Trophoblast cell (in vitro differentiated cells and primary cell): ENCODE data around the gene NOG. TPM values are rescaled to one million over a fixed set of nuclear protein-coding genes. Genes with fewer than 3 reads are reported as not detected.
A peak's percentile ranks its signal among the peaks of the same experiment; 100 is the strongest.

Experiments used
- DNase-seq, 2 donors: peaks; one replicate each; pipeline ENCODE4 v3.0.0-alpha.2; 2016
- H2AFZ ChIP-seq: 2 replicates; pipeline ENCODE4 v1.6.1; 2013; ENCODE audit warnings: low read length, moderate library complexity, mild to moderate bottlenecking; ENCODE audit not compliant: insufficient read depth, poor library complexity
- H2AK5ac ChIP-seq: 2 replicates; pipeline ENCODE4 v1.6.1; 2013; ENCODE audit warnings: mild to moderate bottlenecking, low read length
- H2BK120ac ChIP-seq: 2 replicates; pipeline ENCODE4 v1.6.1; 2013; ENCODE audit warnings: low read length, mild to moderate bottlenecking, moderate library complexity; ENCODE audit not compliant: insufficient read depth, poor library complexity
- H2BK12ac ChIP-seq: 2 replicates; pipeline ENCODE4 v1.6.1; 2013; ENCODE audit warnings: mild to moderate bottlenecking, low read length, moderate library complexity
- H2BK5ac ChIP-seq: 2 replicates; pipeline ENCODE4 v1.6.1; 2013; ENCODE audit warnings: low read length, low read depth, moderate library complexity, mild to moderate bottlenecking; ENCODE audit not compliant: poor library complexity
- H3K14ac ChIP-seq: 2 replicates; pipeline ENCODE4 v1.6.1; 2013; ENCODE audit warnings: mild to moderate bottlenecking, low read length
- H3K18ac ChIP-seq: 2 replicates; pipeline ENCODE4 v1.6.1; 2013; ENCODE audit warnings: mild to moderate bottlenecking, low read length
- H3K23ac ChIP-seq: 2 replicates; pipeline ENCODE4 v1.6.1; 2013; ENCODE audit warnings: low read length
- H3K27ac ChIP-seq: 2 replicates; pipeline ENCODE4 v1.5.1; 2013; ENCODE audit warnings: low read depth, mild to moderate bottlenecking, inconsistent platforms, low read length, moderate library complexity
- H3K27me3 ChIP-seq: 2 replicates; pipeline ENCODE4 v1.6.1; 2013; ENCODE audit warnings: inconsistent platforms, mild to moderate bottlenecking, low read length, moderate library complexity; ENCODE audit not compliant: insufficient read depth
- H3K36me3 ChIP-seq, 2 experiments: 1 replicate in 1 of 2; 2 replicates in 1 of 2; pipeline ENCODE4 v1.6.1; 2013; ENCODE audit warnings: low read length in 2 of 2, mild to moderate bottlenecking in 2 of 2, moderate library complexity in 1 of 2; ENCODE audit not compliant: insufficient read depth in 2 of 2, control insufficient read depth in 1 of 2
- H3K4ac ChIP-seq: 2 replicates; pipeline ENCODE4 v1.6.1; 2013; ENCODE audit warnings: low read depth, mild to moderate bottlenecking, low read length, moderate library complexity
- H3K4me1 ChIP-seq, 2 experiments: 1 replicate in 1 of 2; 2 replicates in 1 of 2; pipeline ENCODE4 v1.6.1; 2013; ENCODE audit warnings: low read length in 2 of 2, mild to moderate bottlenecking in 2 of 2, moderate library complexity in 1 of 2; ENCODE audit not compliant: insufficient read depth in 2 of 2, control insufficient read depth in 1 of 2
- H3K4me2 ChIP-seq: 2 replicates; pipeline ENCODE4 v1.6.1; 2013; ENCODE audit warnings: inconsistent platforms, mild to moderate bottlenecking, low read length, moderate library complexity
- H3K4me3 ChIP-seq: 2 replicates; pipeline ENCODE4 v1.5.1; 2013; ENCODE audit warnings: mild to moderate bottlenecking, low read depth, low read length, inconsistent platforms
- H3K79me1 ChIP-seq: one replicate; pipeline ENCODE4 v1.6.1; 2013; ENCODE audit warnings: low read length
- H3K79me2 ChIP-seq: 2 replicates; pipeline ENCODE4 v1.6.1; 2013; ENCODE audit warnings: low read length, mild to moderate bottlenecking; ENCODE audit not compliant: control insufficient read depth, insufficient read depth, poor library complexity
- H3K9ac ChIP-seq: 2 replicates; pipeline ENCODE4 v1.6.1; 2013; ENCODE audit warnings: mild to moderate bottlenecking, low read length
- H3K9me3 ChIP-seq: 2 replicates; pipeline ENCODE4 v1.6.1; 2013; ENCODE audit warnings: low read depth, mild to moderate bottlenecking, control low read depth, inconsistent platforms, low read length; ENCODE audit not compliant: insufficient read depth
- H4K12ac ChIP-seq: 2 replicates; pipeline ENCODE4 v1.6.1; 2013; ENCODE audit warnings: low read depth, mild to moderate bottlenecking, low read length, moderate library complexity
- H4K8ac ChIP-seq: 2 replicates; pipeline ENCODE4 v1.6.1; 2013; ENCODE audit warnings: low read depth, mild to moderate bottlenecking, low read length, moderate library complexity
- H4K91ac ChIP-seq: one replicate; pipeline ENCODE4 v1.6.1; 2013; ENCODE audit warnings: low read depth, mild to moderate bottlenecking, low read length, moderate library complexity
- WGBS: extraction: QIAGEN DNeasy Blood & Tissue Kit; methylation state at CpG from one replicate; pipeline ENCODE4 v1.1.7; 2013; ENCODE audit warnings: missing lambda C conversion rate; ENCODE audit not compliant: insufficient read length, insufficient coverage; ENCODE audit errors: extremely low coverage; 5-methylcytosine and 5-hydroxymethylcytosine counted together
- polyA plus RNA-seq: library from polyadenylated mRNA; stranded (reverse); fragments of 200-250 nt; gene quantifications from 2 replicates; pipeline ENCODE4 v1.2.3, GENCODE V29; 2013

NOG gene
- 94.9 and 103 TPM in 2 replicates for polyA plus RNA-seq

DNA sequence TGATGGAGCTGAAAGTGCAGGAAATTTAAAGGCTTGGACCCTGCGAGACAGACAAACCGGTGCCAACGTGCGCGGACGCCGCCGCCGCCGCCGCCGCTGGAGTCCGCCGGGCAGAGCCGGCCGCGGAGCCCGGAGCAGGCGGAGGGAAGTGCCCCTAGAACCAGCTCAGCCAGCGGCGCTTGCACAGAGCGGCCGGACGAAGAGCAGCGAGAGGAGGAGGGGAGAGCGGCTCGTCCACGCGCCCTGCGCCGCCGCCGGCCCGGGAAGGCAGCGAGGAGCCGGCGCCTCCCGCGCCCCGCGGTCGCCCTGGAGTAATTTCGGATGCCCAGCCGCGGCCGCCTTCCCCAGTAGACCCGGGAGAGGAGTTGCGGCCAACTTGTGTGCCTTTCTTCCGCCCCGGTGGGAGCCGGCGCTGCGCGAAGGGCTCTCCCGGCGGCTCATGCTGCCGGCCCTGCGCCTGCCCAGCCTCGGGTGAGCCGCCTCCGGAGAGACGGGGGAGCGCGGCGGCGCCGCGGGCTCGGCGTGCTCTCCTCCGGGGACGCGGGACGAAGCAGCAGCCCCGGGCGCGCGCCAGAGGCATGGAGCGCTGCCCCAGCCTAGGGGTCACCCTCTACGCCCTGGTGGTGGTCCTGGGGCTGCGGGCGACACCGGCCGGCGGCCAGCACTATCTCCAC is at the start of gene NOG:
NOG (plus strand) TSS at position 54 of the 674 bp plus-strand sequence; CDS start at position 579, 525 bp downstream.
- Histone ChIP-seq H2BK12ac (peak within 1 kb of the TSS; percentile 95), H3K4me2 (peak within 1 kb of the TSS; percentile 97), H2BK120ac (peak within 1 kb of the TSS; percentile 94), H2AK5ac (peak within 1 kb of the TSS; percentile 17), H3K79me2 (peaks cover 18% of the 10 kb centered on the region), H3K4me3 (peak within 1 kb of the TSS; percentile 95), H2AFZ (peak within 1 kb of the TSS; percentile 99), H4K12ac (peak within 1 kb of the TSS; percentile 95), H3K27ac (peak within 1 kb of the TSS; percentile 99), H3K9me3 (no peaks in the 10 kb centered on the region), H3K23ac (no peak within 1 kb of the TSS), H3K4ac (peak within 1 kb of the TSS; percentile 92), H3K18ac (peak within 1 kb of the TSS; percentile 99), H4K91ac (peak within 1 kb of the TSS; percentile 98), H3K36me3 (peaks cover 2 to 3% of the 10 kb centered on the region in 2 experiments), H2BK5ac (peak within 1 kb of the TSS; percentile 94), H4K8ac (peak within 1 kb of the TSS; percentile 87), H3K9ac (peak within 1 kb of the TSS; percentile 92), H3K14ac (peak within 1 kb of the TSS; percentile 96), H3K4me1 (peaks cover 3 to 6% of the 10 kb centered on the region in 2 experiments), H3K79me1 (peaks cover 40% of the 10 kb centered on the region), H3K27me3 (no peaks in the 10 kb centered on the region)
- no CpG with 5 or more reads among the region's 85 CpGs for WGBS
- DNase-seq = peak; percentile 48 to 74

DNA sequence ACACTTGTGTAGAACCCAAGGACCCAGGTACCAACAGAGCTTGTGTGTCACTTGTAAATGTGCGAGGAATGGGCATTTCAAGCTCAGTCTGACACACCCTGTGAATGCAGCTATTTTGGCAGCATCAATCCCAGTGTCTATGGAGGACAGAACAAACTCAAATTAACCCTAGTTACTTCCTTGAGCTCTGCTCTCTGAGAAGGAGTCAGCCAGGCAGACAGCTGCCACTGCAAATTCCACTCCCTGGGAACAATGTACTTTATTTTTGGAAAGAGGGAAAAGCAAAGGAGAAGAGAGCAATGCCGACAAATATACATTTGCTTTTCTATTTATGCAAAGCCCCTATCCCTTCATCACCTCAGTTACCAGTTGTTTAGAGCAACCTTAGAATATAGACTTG is 48.4 kb upstream of the NOG start:
- no peak overlapping the region for H3K4me3 ChIP-seq
- H3K14ac ChIP-seq = no peak overlapping the region
- peak overlapping the region; percentile 0 for H2BK120ac ChIP-seq
- no peaks in the 10 kb centered on the region for H3K9me3 ChIP-seq
- H2BK5ac ChIP-seq = no peak overlapping the region
- WGBS = no CpG with 5 or more reads among the region's 2 CpGs
- H4K8ac ChIP-seq = no peak overlapping the region
- H3K79me2 ChIP-seq = no peaks in the 10 kb centered on the region
- no peaks in the 10 kb centered on the region for H3K36me3 ChIP-seq
- H3K27me3 ChIP-seq = no peaks in the 10 kb centered on the region
- no peak for DNase-seq
- H2AK5ac ChIP-seq = no peak overlapping the region
- H3K27ac ChIP-seq = peak overlapping the region; percentile 21
- peaks cover 2 to 3% of the 10 kb centered on the region in 2 experiments for H3K4me1 ChIP-seq
- no peak overlapping the region for H3K18ac ChIP-seq
- H2AFZ ChIP-seq = no peak overlapping the region
- H3K4ac ChIP-seq = no peak overlapping the region
- peak overlapping the region; percentile 69 for H2BK12ac ChIP-seq
- no peak overlapping the region for H4K91ac ChIP-seq
- no peak overlapping the region for H3K9ac ChIP-seq
- no peak overlapping the region for H3K23ac ChIP-seq
- H3K79me1 ChIP-seq = peaks cover 10% of the 10 kb centered on the region
- H3K4me2 ChIP-seq = no peak overlapping the region
- no peak overlapping the region for H4K12ac ChIP-seq

DNA sequence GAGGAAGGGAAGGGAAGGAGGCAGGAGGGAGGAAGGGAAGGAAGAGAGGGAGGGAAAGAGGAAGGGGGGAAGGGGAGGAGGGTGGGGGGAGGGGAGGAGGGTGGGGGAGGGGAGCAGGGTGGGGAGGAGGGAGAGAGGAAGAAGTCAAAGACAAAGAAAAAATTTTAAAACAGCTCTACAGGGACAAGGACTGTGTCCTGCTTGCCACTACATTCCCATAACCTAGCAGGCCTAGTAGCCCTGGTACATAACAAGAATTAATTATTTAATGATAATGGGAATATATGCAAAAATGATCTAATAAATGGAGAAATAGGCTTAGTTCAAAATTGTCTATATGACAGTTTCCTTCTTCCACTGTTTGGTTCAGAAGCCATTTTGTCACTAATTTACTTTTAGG is 47.6 kb upstream of the NOG start:
- H3K79me1 ChIP-seq = peaks cover 10% of the 10 kb centered on the region
- no peak overlapping the region for H3K27ac ChIP-seq
- no peak overlapping the region for H2BK120ac ChIP-seq
- no peak overlapping the region for H3K14ac ChIP-seq
- H3K23ac ChIP-seq = no peak overlapping the region
- no peak overlapping the region for H3K4me2 ChIP-seq
- H3K4me1 ChIP-seq = peaks cover 2 to 3% of the 10 kb centered on the region in 2 experiments
- H2BK12ac ChIP-seq = no peak overlapping the region
- no peak overlapping the region for H4K12ac ChIP-seq
- no peak overlapping the region for H3K4ac ChIP-seq
- H3K9me3 ChIP-seq = no peaks in the 10 kb centered on the region
- no peak overlapping the region for H4K8ac ChIP-seq
- H4K91ac ChIP-seq = no peak overlapping the region
- no peaks in the 10 kb centered on the region for H3K79me2 ChIP-seq
- H2AFZ ChIP-seq = no peak overlapping the region
- no peak overlapping the region for H3K9ac ChIP-seq
- no peaks in the 10 kb centered on the region for H3K36me3 ChIP-seq
- no peak overlapping the region for H2BK5ac ChIP-seq
- no peak overlapping the region for H3K18ac ChIP-seq
- H3K4me3 ChIP-seq = no peak overlapping the region
- no peak overlapping the region for H2AK5ac ChIP-seq
- H3K27me3 ChIP-seq = no peaks in the 10 kb centered on the region
- no peak for DNase-seq

DNA sequence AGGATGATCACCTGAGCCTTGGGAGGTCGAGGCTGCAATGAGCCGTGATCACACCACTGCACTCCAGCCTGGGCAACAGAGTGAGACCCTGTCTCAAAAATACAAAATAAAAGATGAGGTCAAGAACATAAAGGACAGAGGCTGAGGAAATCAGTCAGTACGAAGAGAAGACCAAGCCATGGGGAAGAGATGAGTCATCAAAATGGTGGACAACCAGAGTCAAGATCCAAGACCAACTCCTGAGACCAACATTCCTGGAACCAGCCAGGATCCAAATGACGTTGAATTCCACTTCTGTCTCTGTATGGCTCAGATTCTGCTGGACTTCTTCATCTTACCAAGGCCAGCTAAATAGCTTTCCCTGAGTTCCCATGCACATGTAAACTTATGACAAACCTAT is 44.8 kb upstream of the NOG start:
- Histone ChIP-seq H3K18ac (no peak overlapping the region), H4K12ac (no peak overlapping the region), H2BK5ac (no peak overlapping the region), H3K9ac (no peak overlapping the region), H3K4me2 (no peak overlapping the region), H3K14ac (no peak overlapping the region), H3K36me3 (no peaks in the 10 kb centered on the region), H3K27me3 (no peaks in the 10 kb centered on the region), H4K91ac (no peak overlapping the region), H3K79me1 (peaks cover 3% of the 10 kb centered on the region), H3K23ac (no peak overlapping the region), H3K9me3 (peaks cover 2% of the 10 kb centered on the region), H3K4me3 (no peak overlapping the region), H2BK12ac (no peak overlapping the region), H3K4ac (no peak overlapping the region), H2AFZ (no peak overlapping the region), H2BK120ac (no peak overlapping the region), H4K8ac (no peak overlapping the region), H3K79me2 (no peaks in the 10 kb centered on the region), H3K27ac (no peak overlapping the region), H3K4me1 (peaks cover 0 to 2% of the 10 kb centered on the region in 2 experiments), H2AK5ac (no peak overlapping the region)
- WGBS = no CpG with 5 or more reads among the region's 4 CpGs
- no peak for DNase-seq
